ENCODE results near the gene DOK1. TPM values are rescaled to one million over a fixed set of nuclear protein-coding genes. Genes with fewer than 3 reads are reported as not detected.

Gene DOK1
- total RNA-seq, 6 experiments from 2014 or later: 17.3 to 38.4 (median 31.5) TPM

DNA sequence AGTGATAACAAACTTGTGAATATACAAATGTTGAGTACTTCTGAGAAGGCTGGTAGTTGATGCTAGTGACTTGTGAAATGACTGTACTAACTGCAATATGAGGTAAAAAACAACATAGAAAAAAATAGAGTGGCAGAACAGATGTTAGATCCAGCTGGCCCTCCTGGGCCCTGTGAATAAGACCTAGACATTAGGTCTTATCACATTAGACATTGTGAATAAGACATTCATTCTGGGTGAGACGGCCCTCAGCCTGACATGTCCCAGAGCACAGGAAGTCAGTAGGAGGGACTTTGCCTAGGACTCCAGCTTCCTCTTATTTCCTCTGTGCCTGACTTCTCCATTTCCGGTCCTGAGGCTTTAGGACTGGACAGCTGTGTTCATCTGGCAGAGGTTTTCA, 22.9 kb downstream of the DOK1 start:
- Mint-ChIP-seq H3K4me1 (ENCODE audit: low read depth) (peaks cover 64% of the 10 kb centered on the region), H3K9me3 (no peaks in the 10 kb centered on the region), H3K27ac (peak overlapping the region; percentile 94), H3K27me3 (ENCODE audit: insufficient read depth) (no peaks in the 10 kb centered on the region), H3K4me3 (0 out of 2 replicates have a peak overlapping the region, but pooled peaks have one; percentile 8), H3K36me3 (ENCODE audit: low read depth) (no peaks in the 10 kb centered on the region)
- no peak for DNase-seq
- no peak for TF ChIP-seq CTCF (IDR thresholded peaks at IDR 0.05)

DNA sequence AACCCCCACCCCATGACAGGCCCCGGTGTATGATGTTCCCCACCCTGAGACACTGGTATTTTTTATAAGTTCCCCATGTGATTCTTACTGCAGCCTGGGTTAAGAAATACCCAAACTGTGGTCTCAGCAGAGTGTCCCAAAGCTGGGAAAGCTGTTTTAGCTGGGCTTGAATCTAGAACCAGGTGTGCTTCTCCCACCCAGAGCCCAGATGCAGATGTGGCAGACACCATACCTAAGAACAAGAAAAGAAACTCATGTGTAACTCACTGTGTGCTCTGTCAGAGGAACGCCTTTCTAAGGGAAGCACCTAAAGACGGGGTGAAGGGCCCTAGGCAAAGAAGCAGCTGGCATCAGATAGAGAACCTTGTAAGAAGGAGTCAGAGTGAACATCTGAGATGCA, 23.9 kb downstream of the DOK1 start:
- no peak for TF ChIP-seq CTCF (IDR thresholded peaks at IDR 0.05)
- H3K36me3 Mint-ChIP-seq (ENCODE audit: low read depth): no peaks in the 10 kb centered on the region
- H3K27me3 Mint-ChIP-seq (ENCODE audit: insufficient read depth): no peaks in the 10 kb centered on the region
- H3K4me1 Mint-ChIP-seq (ENCODE audit: low read depth): peaks cover 67% of the 10 kb centered on the region
- H3K4me3 Mint-ChIP-seq: no peak overlapping the region
- no peaks in the 10 kb centered on the region for H3K9me3 Mint-ChIP-seq
- DNase-seq: no peak
- H3K27ac Mint-ChIP-seq: no peak overlapping the region

DNA sequence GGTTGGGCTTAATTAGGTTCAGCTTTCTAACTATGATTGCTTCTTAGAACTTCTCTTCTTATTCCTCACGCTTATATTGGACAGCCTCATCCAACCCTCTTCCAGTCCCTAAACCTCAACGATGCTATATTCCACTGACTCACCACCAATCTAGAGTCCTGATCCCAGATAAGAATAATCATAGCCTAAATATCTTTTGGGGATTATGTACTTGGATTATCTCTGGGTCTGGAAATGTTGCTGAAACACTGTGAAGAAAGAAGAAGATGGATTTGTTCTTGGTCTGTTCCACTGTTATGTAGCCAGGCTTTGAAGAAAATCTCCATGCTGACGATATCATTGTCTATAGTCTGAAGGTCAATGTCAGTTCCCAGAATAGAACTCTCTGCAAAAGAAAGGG, 26.9 kb downstream of the DOK1 start:
- no peak overlapping the region for H3K4me3 Mint-ChIP-seq
- no peak overlapping the region for H3K27ac Mint-ChIP-seq
- no peak for TF ChIP-seq CTCF (IDR thresholded peaks at IDR 0.05)
- no peaks in the 10 kb centered on the region for H3K9me3 Mint-ChIP-seq
- DNase-seq: no peak
- H3K36me3 Mint-ChIP-seq (ENCODE audit: low read depth): no peaks in the 10 kb centered on the region
- no peaks in the 10 kb centered on the region for H3K27me3 Mint-ChIP-seq (ENCODE audit: insufficient read depth)
- H3K4me1 Mint-ChIP-seq (ENCODE audit: low read depth): peaks cover 62% of the 10 kb centered on the region

DNA sequence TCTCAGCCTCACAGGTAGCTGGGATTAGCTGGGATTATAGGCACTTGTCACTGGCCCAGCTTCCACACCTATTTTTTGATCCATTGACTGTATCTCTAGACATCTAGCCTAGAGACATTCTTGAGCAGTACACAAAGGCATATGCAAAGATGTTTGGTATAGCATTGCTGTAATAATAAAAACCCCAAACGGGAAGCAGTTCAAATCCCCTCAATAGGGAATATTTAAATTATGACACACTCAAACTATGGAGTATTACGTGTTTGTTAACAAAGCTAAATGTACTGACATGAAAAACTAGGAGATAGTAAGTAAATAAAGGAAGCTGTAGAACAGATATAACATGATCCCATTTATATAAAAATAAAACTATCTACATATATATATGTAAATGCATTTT, 27.7 kb downstream of the DOK1 start:
- H3K36me3 Mint-ChIP-seq (ENCODE audit: low read depth): no peaks in the 10 kb centered on the region
- no peak overlapping the region for H3K27ac Mint-ChIP-seq
- H3K27me3 Mint-ChIP-seq (ENCODE audit: insufficient read depth): no peaks in the 10 kb centered on the region
- TF ChIP-seq CTCF (IDR thresholded peaks at IDR 0.05): no peak
- no peak overlapping the region for H3K4me3 Mint-ChIP-seq
- H3K4me1 Mint-ChIP-seq (ENCODE audit: low read depth): peaks cover 54% of the 10 kb centered on the region
- no peaks in the 10 kb centered on the region for H3K9me3 Mint-ChIP-seq
- no peak for DNase-seq

GRCh38 chr2:74583504-74583903, 29.0 kb downstream of the DOK1 start:
- peak overlapping the region; percentile 95 for H3K27ac Mint-ChIP-seq
- peak overlapping the region; percentile 21; the same call in 1 of the 2 replicates for H3K4me3 Mint-ChIP-seq
- H3K4me1 Mint-ChIP-seq (ENCODE audit: low read depth): peaks cover 52% of the 10 kb centered on the region

More at GRCh38 chr2:74583504-74583903, 29.0 kb downstream of the DOK1 start:
- H3K9me3 Mint-ChIP-seq: no peaks in the 10 kb centered on the region
- DNase-seq: peak; percentile 57
- H3K36me3 Mint-ChIP-seq (ENCODE audit: low read depth): no peaks in the 10 kb centered on the region
- no peak for TF ChIP-seq CTCF (IDR thresholded peaks at IDR 0.05)
- no peaks in the 10 kb centered on the region for H3K27me3 Mint-ChIP-seq (ENCODE audit: insufficient read depth)

Measured in HFFc6 (cell line).